Nephron (organoid): Measurements from ENCODE around the gene TEX48.

Experiments used
- H3K27ac Mint-ChIP-seq, 3 experiments: 2 replicates each; pipeline ENCODE4 v1.8.0; 2020; ENCODE audit warnings: mixed read lengths in 3 of 3, mild to moderate bottlenecking in 2 of 3, moderate library complexity in 1 of 3
- H3K27me3 Mint-ChIP-seq: 2 replicates; pipeline ENCODE4 v1.8.0; 2021; ENCODE audit warnings: low read depth, mild to moderate bottlenecking, moderate library complexity, mixed read lengths
- H3K36me3 Mint-ChIP-seq: 2 replicates; pipeline ENCODE4 v1.8.0; 2020; ENCODE audit warnings: low read depth, mixed read lengths
- H3K4me1 Mint-ChIP-seq: 2 replicates; pipeline ENCODE4 v1.8.0; 2020; ENCODE audit warnings: mixed read lengths
- H3K4me3 Mint-ChIP-seq, 3 experiments: 2 replicates each; pipeline ENCODE4 v1.8.0; 2020; ENCODE audit warnings: mild to moderate bottlenecking in 3 of 3, mixed read lengths in 3 of 3, moderate library complexity in 2 of 3
- H3K9me3 Mint-ChIP-seq: 2 replicates; pipeline ENCODE4 v1.8.0; 2020; ENCODE audit warnings: mixed read lengths
- CTCF ChIP-seq, 3 experiments: fragments of 200-600 bp; sonication (generic); IDR thresholded peaks; one replicate each; pipeline ENCODE4 v1.5.0; 2021; ENCODE audit warnings: antibody characterized with exemption in 3 of 3; ENCODE audit not compliant: unreplicated experiment in 3 of 3

The TEX48 gene

GRCh38 chr9:114634387-114634786, 47.6 kb downstream of the TEX48 start:
- peaks cover 25% of the 10 kb centered on the region for H3K36me3 Mint-ChIP-seq
- TF ChIP-seq CTCF (IDR thresholded peaks at IDR 0.05; ENCODE audit: unreplicated experiment in 3 of 3) = no peak
- no peak overlapping the region for H3K27ac Mint-ChIP-seq
- no peaks in the 10 kb centered on the region for H3K27me3 Mint-ChIP-seq
- H3K4me1 Mint-ChIP-seq = no peaks in the 10 kb centered on the region
- no peak overlapping the region for H3K4me3 Mint-ChIP-seq
- H3K9me3 Mint-ChIP-seq = no peaks in the 10 kb centered on the region

GRCh38 chr9:114633438-114634089, 48.4 kb downstream of the TEX48 start:
- no peak overlapping the region for H3K27ac Mint-ChIP-seq
- no peaks in the 10 kb centered on the region for H3K4me1 Mint-ChIP-seq
- H3K4me3 Mint-ChIP-seq = no peak overlapping the region
- peaks cover 21% of the 10 kb centered on the region for H3K36me3 Mint-ChIP-seq
- H3K27me3 Mint-ChIP-seq = no peaks in the 10 kb centered on the region
- no peak for TF ChIP-seq CTCF (IDR thresholded peaks at IDR 0.05; ENCODE audit: unreplicated experiment in 3 of 3)
- H3K9me3 Mint-ChIP-seq = no peaks in the 10 kb centered on the region

GRCh38 chr9:114631166-114631565, 50.8 kb downstream of the TEX48 start:
- Mint-ChIP-seq H3K4me1 (no peaks in the 10 kb centered on the region), H3K36me3 (peaks cover 27% of the 10 kb centered on the region), H3K27me3 (no peaks in the 10 kb centered on the region), H3K27ac (no peak overlapping the region), H3K9me3 (no peaks in the 10 kb centered on the region), H3K4me3 (no peak overlapping the region)
- TF ChIP-seq CTCF (IDR thresholded peaks at IDR 0.05; ENCODE audit: unreplicated experiment in 3 of 3) = no peak

- Mint-ChIP-seq H3K9me3 (no peaks in the 10 kb centered on the region), H3K4me1 (no peaks in the 10 kb centered on the region), H3K27ac (no peak overlapping the region), H3K27me3 (no peaks in the 10 kb centered on the region), H3K36me3 (peaks cover 23% of the 10 kb centered on the region), H3K4me3 (no peak overlapping the region)
- no peak for TF ChIP-seq CTCF (IDR thresholded peaks at IDR 0.05; ENCODE audit: unreplicated experiment in 3 of 3)
Observed at GRCh38 chr9:114629563-114630090, 52.4 kb downstream of the TEX48 start.

- Mint-ChIP-seq H3K9me3 (no peaks in the 10 kb centered on the region), H3K4me3 (no peak overlapping the region), H3K36me3 (peaks cover 28% of the 10 kb centered on the region), H3K27me3 (no peaks in the 10 kb centered on the region), H3K4me1 (no peaks in the 10 kb centered on the region), H3K27ac (no peak overlapping the region)
- TF ChIP-seq CTCF (IDR thresholded peaks at IDR 0.05; ENCODE audit: unreplicated experiment in 3 of 3) = no peak
Observed at GRCh38 chr9:114627553-114627952, 54.4 kb downstream of the TEX48 start.

GRCh38 chr9:114626415-114627020, 55.5 kb downstream of the TEX48 start:
- Mint-ChIP-seq H3K36me3 (peaks cover 36% of the 10 kb centered on the region), H3K4me1 (no peaks in the 10 kb centered on the region)

More at GRCh38 chr9:114626415-114627020, 55.5 kb downstream of the TEX48 start:
- no peak for TF ChIP-seq CTCF (IDR thresholded peaks at IDR 0.05; ENCODE audit: unreplicated experiment in 3 of 3)
- Mint-ChIP-seq H3K4me3 (no peak overlapping the region), H3K27ac (no peak overlapping the region), H3K9me3 (no peaks in the 10 kb centered on the region), H3K27me3 (no peaks in the 10 kb centered on the region)
